Naive thymus-derived CD4-positive, alpha-beta T cell (primary cell): Measurements from ENCODE around the gene BMAL2. TPM values are rescaled to one million over a fixed set of nuclear protein-coding genes. Genes with fewer than 3 reads are reported as not detected.

Experiments
- ATAC-seq: fragments of 150-1000 bp; cut with Tn5 transposase; 2 replicates; pipeline ENCODE4 v1.10.0; 2021; ENCODE audit warnings: mild to moderate bottlenecking, moderate library complexity
- CTCF ChIA-PET: fragments of 350-600 bp; sonication (Branson Sonifier 250); formaldehyde crosslinking; loops from one replicate; lab custom pipeline; 2021; ENCODE audit warnings: antibody characterized with exemption; lab: Charles Lee
- POLR2A ChIA-PET: fragments of 350-600 bp; sonication (Branson Sonifier 250); formaldehyde crosslinking; loops from one replicate; lab custom pipeline; 2021; ENCODE audit warnings: antibody characterized with exemption, inconsistent platforms; lab: Charles Lee
- DNase-seq, 9 donors: peaks; one replicate each; pipeline versions ENCODE4 v3.0.0 to v3.0.0-alpha.2; 2020 to 2022; ENCODE audit warnings: mixed read lengths in 1 of 9
- H3K27ac ChIP-seq: one replicate; pipeline ENCODE4 v1.7.0; 2013; ENCODE audit warnings: mild to moderate bottlenecking, low read depth, low read length, moderate library complexity
- H3K27me3 ChIP-seq, 2 donors: one replicate each; pipeline ENCODE4 v1.7.0; 2013; ENCODE audit warnings: low read length in 2 of 2, mild to moderate bottlenecking in 2 of 2, moderate library complexity in 2 of 2; ENCODE audit not compliant: control insufficient read depth in 2 of 2, insufficient read depth in 2 of 2
- H3K36me3 ChIP-seq, 3 experiments: 1 replicate in 2 of 3; 2 replicates in 1 of 3; pipeline ENCODE4 v1.7.0; 2013; ENCODE audit warnings: low read length in 3 of 3, mild to moderate bottlenecking in 3 of 3, moderate library complexity in 1 of 3; ENCODE audit not compliant: insufficient read depth in 3 of 3, control insufficient read depth in 2 of 3
- H3K4me1 ChIP-seq, 2 donors: one replicate each; pipeline ENCODE4 v1.7.0; 2013; ENCODE audit warnings: low read length in 2 of 2, mild to moderate bottlenecking in 2 of 2, moderate library complexity in 1 of 2; ENCODE audit not compliant: control insufficient read depth in 2 of 2, insufficient read depth in 2 of 2
- H3K4me3 ChIP-seq: 2 replicates; pipeline ENCODE4 v1.7.0; 2013; ENCODE audit warnings: mild to moderate bottlenecking, low read length
- H3K9me3 ChIP-seq, 3 experiments: 1 replicate in 2 of 3; 2 replicates in 1 of 3; pipeline ENCODE4 v1.7.0; 2013; ENCODE audit warnings: low read length in 3 of 3; ENCODE audit not compliant: control insufficient read depth in 2 of 3
- H3K27ac Mint-ChIP-seq, 9 donors: one replicate each; pipeline ENCODE4 v1.8.0; 2020 to 2022; ENCODE audit warnings: mixed read lengths in 9 of 9, mild to moderate bottlenecking in 8 of 9, moderate library complexity in 5 of 9, inconsistent platforms in 2 of 9
- H3K27me3 Mint-ChIP-seq, 5 donors: one replicate each; pipeline ENCODE4 v1.8.0; 2021 to 2022; ENCODE audit warnings: mixed read lengths in 5 of 5, mild to moderate bottlenecking in 1 of 5
- H3K36me3 Mint-ChIP-seq, 5 donors: one replicate each; pipeline ENCODE4 v1.8.0; 2020 to 2022; ENCODE audit warnings: mixed read lengths in 5 of 5, mild to moderate bottlenecking in 3 of 5, inconsistent platforms in 1 of 5
- H3K4me1 Mint-ChIP-seq, 7 donors: one replicate each; pipeline ENCODE4 v1.8.0; 2020 to 2022; ENCODE audit warnings: mixed read lengths in 7 of 7, mild to moderate bottlenecking in 3 of 7, inconsistent platforms in 1 of 7
- H3K4me3 Mint-ChIP-seq, 10 donors: one replicate each; pipeline ENCODE4 v1.8.0; 2020 to 2022; ENCODE audit warnings: mild to moderate bottlenecking in 10 of 10, mixed read lengths in 10 of 10, moderate library complexity in 6 of 10, inconsistent platforms in 2 of 10
- H3K9me3 Mint-ChIP-seq, 11 donors: one replicate each; pipeline ENCODE4 v1.8.0; 2020 to 2022; ENCODE audit warnings: mixed read lengths in 11 of 11, mild to moderate bottlenecking in 4 of 11, inconsistent platforms in 1 of 11, moderate library complexity in 1 of 11
- intact Hi-C, 2 donors: fragments of 100-400 bp; cut with micrococcal nuclease; formaldehyde crosslinking; loops; one replicate each; pipeline ENCODE4 v1.15.1; 2023
- polyA plus RNA-seq, 2 donors: library from polyadenylated mRNA; unstranded; fragments of 300-500 nt; fragmentation: Illumina TruSeq; gene quantifications; one replicate each; pipeline ENCODE4 v1.2.3, GENCODE V29; 2021
- total RNA-seq, 6 experiments: library from RNA in 5 of 6; stranded (reverse) in 5 of 6; gene quantifications; 1 replicate in 5 of 6; 2 replicates in 1 of 6; pipeline ENCODE4 v1.2.3 and lab custom pipeline; 2021 to 2026

Gene BMAL2
- total and polyA plus RNA-seq, 7 experiments from 2014 or later, result 0.19 to 37.7 (median 0.41) TPM; not detected in 3

- no peak overlapping the region for H3K4me3 Mint-ChIP-seq
- ChIA-PET CTCF (no interaction called here), POLR2A (no interaction called here)
- no peak overlapping the region for H3K27ac ChIP-seq
- no peaks in the 10 kb centered on the region for H3K27me3 ChIP-seq
- H3K36me3 ChIP-seq, result no peaks in the 10 kb centered on the region
- intact Hi-C loops, result no loop called here
- H3K27me3 Mint-ChIP-seq, result no peaks in the 10 kb centered on the region
- peaks cover 0 to 5% (median 2%) of the 10 kb centered on the region in 5 donors for H3K36me3 Mint-ChIP-seq
- peaks cover 0 to 17% (median 7%) of the 10 kb centered on the region in 7 donors for H3K4me1 Mint-ChIP-seq
- no peaks in the 10 kb centered on the region for H3K4me1 ChIP-seq
- no peaks in the 10 kb centered on the region for H3K9me3 Mint-ChIP-seq
- no peaks in the 10 kb centered on the region for H3K9me3 ChIP-seq
- DNase-seq, result no peak
- H3K27ac Mint-ChIP-seq, result no peak overlapping the region
- H3K4me3 ChIP-seq, result no peak overlapping the region
- no peak for ATAC-seq
Measured at GRCh38 chr12:27291862-27292261, 40.8 kb upstream of the BMAL2 start.

- intact Hi-C loops, result no loop called here
- peaks cover 0 to 6% (median 3%) of the 10 kb centered on the region in 5 donors for H3K36me3 Mint-ChIP-seq
- DNase-seq (no peak), ATAC-seq (no peak)
- no peaks in the 10 kb centered on the region for H3K9me3 Mint-ChIP-seq
- Histone ChIP-seq H3K27ac (no peak overlapping the region), H3K9me3 (no peaks in the 10 kb centered on the region), H3K4me3 (no peak overlapping the region), H3K4me1 (no peaks in the 10 kb centered on the region), H3K27me3 (no peaks in the 10 kb centered on the region), H3K36me3 (no peaks in the 10 kb centered on the region)
- no peak overlapping the region for H3K27ac Mint-ChIP-seq
- no peak overlapping the region for H3K4me3 Mint-ChIP-seq
- H3K27me3 Mint-ChIP-seq, result no peaks in the 10 kb centered on the region
- ChIA-PET POLR2A (no interaction called here), CTCF (no interaction called here)
- peaks cover 2 to 17% (median 7%) of the 10 kb centered on the region in 7 donors for H3K4me1 Mint-ChIP-seq
Measured at GRCh38 chr12:27292718-27293117, 39.9 kb upstream of the BMAL2 start.

GRCh38 chr12:27293463-27293862 is 39.2 kb upstream of the BMAL2 start:
- H3K4me3 Mint-ChIP-seq, result no peak overlapping the region
- Histone ChIP-seq H3K4me1 (no peaks in the 10 kb centered on the region), H3K9me3 (no peaks in the 10 kb centered on the region), H3K27ac (no peak overlapping the region), H3K4me3 (no peak overlapping the region), H3K27me3 (no peaks in the 10 kb centered on the region), H3K36me3 (peaks cover 0 to 7% (median 0%) of the 10 kb centered on the region in 3 experiments)
- no peak for DNase-seq
- ChIA-PET POLR2A (no interaction called here), CTCF (no interaction called here)
- peak overlapping the region in 1 of 9 donors; percentile 37 for H3K27ac Mint-ChIP-seq
- H3K9me3 Mint-ChIP-seq, result no peaks in the 10 kb centered on the region
- H3K36me3 Mint-ChIP-seq, result peaks cover 0 to 11% (median 4%) of the 10 kb centered on the region in 5 donors
- no peak for ATAC-seq
- H3K27me3 Mint-ChIP-seq, result no peaks in the 10 kb centered on the region
- intact Hi-C loops, result no loop called here
- H3K4me1 Mint-ChIP-seq, result peaks cover 2 to 17% (median 7%) of the 10 kb centered on the region in 7 donors

DNA sequence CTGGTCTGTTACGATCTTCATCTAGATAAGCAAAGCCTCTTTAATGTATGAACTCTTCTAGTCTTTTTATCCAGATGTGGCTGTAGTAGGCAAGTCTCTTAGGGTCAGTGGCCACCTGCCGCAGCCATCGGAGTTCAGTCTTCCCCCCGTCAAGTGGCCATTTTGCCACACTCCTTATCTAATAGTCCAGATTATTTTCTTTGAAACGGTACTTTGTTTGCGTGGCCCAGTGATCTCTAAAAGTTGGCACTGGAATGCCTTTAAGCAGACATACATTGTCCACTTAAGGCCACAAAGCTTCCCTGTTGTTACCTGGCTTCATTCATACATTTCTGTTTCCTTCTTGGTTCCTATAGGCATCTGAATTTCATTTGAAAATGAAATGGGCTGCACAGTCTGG is 36.0 kb upstream of the BMAL2 start:
- H3K4me3 ChIP-seq, result no peak overlapping the region
- no peaks in the 10 kb centered on the region for H3K27me3 Mint-ChIP-seq
- no peak for DNase-seq
- H3K27me3 ChIP-seq, result no peaks in the 10 kb centered on the region
- no peaks in the 10 kb centered on the region for H3K9me3 Mint-ChIP-seq
- peaks cover 0 to 12% (median 0%) of the 10 kb centered on the region in 7 donors for H3K4me1 Mint-ChIP-seq
- H3K36me3 Mint-ChIP-seq, result peaks cover 6 to 17% (median 14%) of the 10 kb centered on the region in 5 donors
- ChIA-PET CTCF (no interaction called here), POLR2A (no interaction called here)
- H3K36me3 ChIP-seq, result peaks cover 0 to 13% (median 0%) of the 10 kb centered on the region in 3 experiments
- ATAC-seq, result no peak
- no peak overlapping the region for H3K27ac ChIP-seq
- no peak overlapping the region for H3K4me3 Mint-ChIP-seq
- H3K9me3 ChIP-seq, result no peaks in the 10 kb centered on the region
- intact Hi-C loops, result no loop called here
- peak overlapping the region in 1 of 9 donors; percentile 8 for H3K27ac Mint-ChIP-seq
- no peaks in the 10 kb centered on the region for H3K4me1 ChIP-seq

GRCh38 chr12:27297566-27297965 is 35.1 kb upstream of the BMAL2 start:
- Histone ChIP-seq H3K4me1 (no peaks in the 10 kb centered on the region), H3K36me3 (peaks cover 0 to 13% (median 0%) of the 10 kb centered on the region in 3 experiments), H3K9me3 (no peaks in the 10 kb centered on the region), H3K27me3 (no peaks in the 10 kb centered on the region), H3K4me3 (no peak overlapping the region), H3K27ac (no peak overlapping the region)
- Mint-ChIP-seq H3K9me3 (no peaks in the 10 kb centered on the region), H3K27ac (peak overlapping the region in 1 of 9 donors; percentile 65), H3K4me1 (peaks cover 0 to 12% (median 0%) of the 10 kb centered on the region in 7 donors), H3K27me3 (no peaks in the 10 kb centered on the region), H3K4me3 (no peak overlapping the region), H3K36me3 (peaks cover 6 to 17% (median 14%) of the 10 kb centered on the region in 5 donors)
- ChIA-PET CTCF (no interaction called here), POLR2A (no interaction called here)
- no peak for DNase-seq
- intact Hi-C loops, result no loop called here
- no peak for ATAC-seq

GRCh38 chr12:27299102-27299501 is 33.5 kb upstream of the BMAL2 start:
- no peaks in the 10 kb centered on the region for H3K4me1 ChIP-seq
- no peak for DNase-seq
- ChIA-PET CTCF (no interaction called here), POLR2A (no interaction called here)
- H3K4me1 Mint-ChIP-seq, result peaks cover 0 to 6% (median 0%) of the 10 kb centered on the region in 7 donors
- no peaks in the 10 kb centered on the region for H3K27me3 ChIP-seq
- peaks cover 0 to 17% (median 0%) of the 10 kb centered on the region in 3 experiments for H3K36me3 ChIP-seq
- H3K9me3 Mint-ChIP-seq, result no peaks in the 10 kb centered on the region
- intact Hi-C loops, result no loop called here
- H3K36me3 Mint-ChIP-seq, result peaks cover 11 to 23% (median 14%) of the 10 kb centered on the region in 5 donors
- no peaks in the 10 kb centered on the region for H3K9me3 ChIP-seq
- no peaks in the 10 kb centered on the region for H3K27me3 Mint-ChIP-seq
- no peak overlapping the region for H3K27ac ChIP-seq
- H3K4me3 Mint-ChIP-seq, result no peak overlapping the region
- no peak overlapping the region for H3K4me3 ChIP-seq
- no peak for ATAC-seq
- H3K27ac Mint-ChIP-seq, result peak overlapping the region in 3 of 9 donors; percentile 31 to 65 (median 40)

GRCh38 chr12:27300226-27300625 is 32.4 kb upstream of the BMAL2 start:
- Histone ChIP-seq H3K27ac (no peak overlapping the region), H3K9me3 (no peaks in the 10 kb centered on the region), H3K4me1 (no peaks in the 10 kb centered on the region), H3K36me3 (peaks cover 0 to 17% (median 0%) of the 10 kb centered on the region in 3 experiments), H3K27me3 (no peaks in the 10 kb centered on the region), H3K4me3 (no peak overlapping the region)
- no peak overlapping the region for H3K4me3 Mint-ChIP-seq
- no peak for ATAC-seq
- H3K4me1 Mint-ChIP-seq, result peaks cover 0 to 6% (median 0%) of the 10 kb centered on the region in 7 donors
- H3K9me3 Mint-ChIP-seq, result no peaks in the 10 kb centered on the region
- DNase-seq, result no peak
- ChIA-PET CTCF (interaction anchor here (0.6 kb wide), 1 partner anchor 539 kb away, joined by 3 read pairs; no protein-coding TSS in a partner anchor), POLR2A (no interaction called here)
- intact Hi-C loops, result no loop called here
- H3K36me3 Mint-ChIP-seq, result peaks cover 11 to 20% (median 13%) of the 10 kb centered on the region in 5 donors
- peak overlapping the region in 2 of 9 donors; percentile 26 to 52 for H3K27ac Mint-ChIP-seq
- no peaks in the 10 kb centered on the region for H3K27me3 Mint-ChIP-seq
